ENCODE results near the gene TMEM181.
"Not testable (repeated sequence)": the region's sequence is repeated elsewhere in the genome, so short reads cannot be mapped to it uniquely, and the experiment has no call there.

The TMEM181 gene

GRCh38 chr6:158554611-158555361 lies 5.1 kb upstream of the TMEM181 start:
- H3K79me2 ChIP-seq (ENCODE audit: insufficient read depth, low read length) = no peaks in the 10 kb centered on the region
- no peaks in the 10 kb centered on the region for H4K20me1 ChIP-seq (ENCODE audit: low read depth, low read length)
- H3K27ac ChIP-seq (ENCODE audit: low read depth, low read length) = no peak overlapping the region
- H3K9me2 ChIP-seq (replicated peaks; ENCODE audit: insufficient read depth, low read length) = no peaks in the 10 kb centered on the region
- H3K9ac ChIP-seq (ENCODE audit: low read length) = no peak overlapping the region
- H3K4me3 ChIP-seq (ENCODE audit: insufficient read depth, low read length, poor library complexity, severe bottlenecking) = no peak overlapping the region
- H3K27me3 ChIP-seq (ENCODE audit: low read length) = no peaks in the 10 kb centered on the region
- H3F3A ChIP-seq (ENCODE audit: insufficient read depth) = peaks cover 11% of the 10 kb centered on the region
- no peak overlapping the region for H2AFZ ChIP-seq (ENCODE audit: low read depth, low read length, severe bottlenecking)
- H3K9me3 ChIP-seq (ENCODE audit: insufficient read depth, low read length) = no peaks in the 10 kb centered on the region
- TF ChIP-seq CTCF (IDR thresholded peaks at IDR 0.05; ENCODE audit: insufficient read depth, low read length, poor library complexity, severe bottlenecking) (no peak), EZH2phosphoT487 (conservative IDR thresholded peaks at IDR 0.05; ENCODE audit: low read length) (no peak)
- no peaks in the 10 kb centered on the region for H3K36me3 ChIP-seq (ENCODE audit: low read length)
- H3K4me2 ChIP-seq (ENCODE audit: low read depth, low read length, poor library complexity, severe bottlenecking) = no peak overlapping the region

GRCh38 chr6:158556113-158556512 lies 3.8 kb upstream of the TMEM181 start:
- H3K4me2 ChIP-seq (ENCODE audit: low read depth, low read length, poor library complexity, severe bottlenecking) = no peak overlapping the region
- no peak overlapping the region for H3K27ac ChIP-seq (ENCODE audit: low read depth, low read length)
- no peak overlapping the region for H3K9ac ChIP-seq (ENCODE audit: low read length)
- no peaks in the 10 kb centered on the region for H4K20me1 ChIP-seq (ENCODE audit: low read depth, low read length)
- no peaks in the 10 kb centered on the region for H3K9me2 ChIP-seq (replicated peaks; ENCODE audit: insufficient read depth, low read length)
- H2AFZ ChIP-seq (ENCODE audit: low read depth, low read length, severe bottlenecking) = no peak overlapping the region
- TF ChIP-seq CTCF (IDR thresholded peaks at IDR 0.05; ENCODE audit: insufficient read depth, low read length, poor library complexity, severe bottlenecking) = no peak
- TF ChIP-seq EZH2phosphoT487 (conservative IDR thresholded peaks at IDR 0.05; ENCODE audit: low read length) = no peak
- no peaks in the 10 kb centered on the region for H3K27me3 ChIP-seq (ENCODE audit: low read length)
- no peaks in the 10 kb centered on the region for H3K9me3 ChIP-seq (ENCODE audit: insufficient read depth, low read length)
- H3K4me3 ChIP-seq (ENCODE audit: insufficient read depth, low read length, poor library complexity, severe bottlenecking) = no peak overlapping the region
- H3F3A ChIP-seq (ENCODE audit: insufficient read depth) = peaks cover 11% of the 10 kb centered on the region
- peaks cover 6% of the 10 kb centered on the region; the same call in 1 of the 2 replicates for H3K79me2 ChIP-seq (ENCODE audit: insufficient read depth, low read length)
- no peaks in the 10 kb centered on the region for H3K36me3 ChIP-seq (ENCODE audit: low read length)

- not testable (repeated sequence) for H3K4me2 ChIP-seq (ENCODE audit: low read depth, low read length, poor library complexity, severe bottlenecking); H3K4me3 ChIP-seq (ENCODE audit: insufficient read depth, low read length, poor library complexity, severe bottlenecking); H3K9ac ChIP-seq (ENCODE audit: low read length); H3K36me3 ChIP-seq (ENCODE audit: low read length); H3K27me3 ChIP-seq (ENCODE audit: low read length); H3K27ac ChIP-seq (ENCODE audit: low read depth, low read length); H2AFZ ChIP-seq (ENCODE audit: low read depth, low read length, severe bottlenecking); H3K9me2 ChIP-seq (replicated peaks; ENCODE audit: insufficient read depth, low read length); H3K9me3 ChIP-seq (ENCODE audit: insufficient read depth, low read length); H4K20me1 ChIP-seq (ENCODE audit: low read depth, low read length)
- H3F3A ChIP-seq (ENCODE audit: insufficient read depth) = peaks cover 11% of the 10 kb centered on the region
- H3K79me2 ChIP-seq (ENCODE audit: insufficient read depth, low read length) = peaks cover 15% of the 10 kb centered on the region
Observed at GRCh38 chr6:158557110-158557509, 2.8 kb upstream of the TMEM181 start.

GRCh38 chr6:158557927-158558326 lies 2.0 kb upstream of the TMEM181 start:
- no peak overlapping the region for H3K9ac ChIP-seq (ENCODE audit: low read length)
- H3F3A ChIP-seq (ENCODE audit: insufficient read depth) = peaks cover 11% of the 10 kb centered on the region
- no peak overlapping the region for H3K4me2 ChIP-seq (ENCODE audit: low read depth, low read length, poor library complexity, severe bottlenecking)
- no peak overlapping the region for H3K27ac ChIP-seq (ENCODE audit: low read depth, low read length)
- H3K9me3 ChIP-seq (ENCODE audit: insufficient read depth, low read length) = no peaks in the 10 kb centered on the region
- no peaks in the 10 kb centered on the region for H4K20me1 ChIP-seq (ENCODE audit: low read depth, low read length)
- no peak for TF ChIP-seq CTCF (IDR thresholded peaks at IDR 0.05; ENCODE audit: insufficient read depth, low read length, poor library complexity, severe bottlenecking)
- TF ChIP-seq EZH2phosphoT487 (conservative IDR thresholded peaks at IDR 0.05; ENCODE audit: low read length) = no peak
- no peak overlapping the region for H3K4me3 ChIP-seq (ENCODE audit: insufficient read depth, low read length, poor library complexity, severe bottlenecking)
- no peak overlapping the region for H2AFZ ChIP-seq (ENCODE audit: low read depth, low read length, severe bottlenecking)
- no peaks in the 10 kb centered on the region for H3K9me2 ChIP-seq (replicated peaks; ENCODE audit: insufficient read depth, low read length)
- no peaks in the 10 kb centered on the region for H3K36me3 ChIP-seq (ENCODE audit: low read length)
- H3K27me3 ChIP-seq (ENCODE audit: low read length) = no peaks in the 10 kb centered on the region
- H3K79me2 ChIP-seq (ENCODE audit: insufficient read depth, low read length) = peaks cover 23% of the 10 kb centered on the region

Measured in SU-DHL-6 (cell line).